ENCODE results near the gene ZNF697.

Gene ZNF697

DNA sequence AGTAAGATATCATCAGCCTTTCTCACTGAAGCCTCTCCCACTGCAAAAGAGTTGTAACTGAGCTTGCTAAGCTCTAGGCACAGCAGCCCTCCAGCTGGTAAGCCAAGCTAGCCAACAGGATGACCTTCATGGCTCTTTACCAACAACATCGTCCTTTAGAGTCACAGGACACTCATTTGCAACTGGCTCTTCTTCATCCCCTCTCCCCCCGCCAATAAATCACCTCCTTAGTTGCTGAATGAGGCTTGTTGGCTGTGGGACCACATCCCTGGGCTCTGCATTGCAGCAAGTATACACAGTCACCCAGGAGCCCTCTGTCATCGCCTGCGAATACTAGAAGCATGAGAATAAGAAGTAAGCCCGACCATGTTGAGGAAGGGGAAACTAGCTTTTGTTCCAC, 16.0 kb upstream of the ZNF697 start:
- TF ChIP-seq, protein P1, sequence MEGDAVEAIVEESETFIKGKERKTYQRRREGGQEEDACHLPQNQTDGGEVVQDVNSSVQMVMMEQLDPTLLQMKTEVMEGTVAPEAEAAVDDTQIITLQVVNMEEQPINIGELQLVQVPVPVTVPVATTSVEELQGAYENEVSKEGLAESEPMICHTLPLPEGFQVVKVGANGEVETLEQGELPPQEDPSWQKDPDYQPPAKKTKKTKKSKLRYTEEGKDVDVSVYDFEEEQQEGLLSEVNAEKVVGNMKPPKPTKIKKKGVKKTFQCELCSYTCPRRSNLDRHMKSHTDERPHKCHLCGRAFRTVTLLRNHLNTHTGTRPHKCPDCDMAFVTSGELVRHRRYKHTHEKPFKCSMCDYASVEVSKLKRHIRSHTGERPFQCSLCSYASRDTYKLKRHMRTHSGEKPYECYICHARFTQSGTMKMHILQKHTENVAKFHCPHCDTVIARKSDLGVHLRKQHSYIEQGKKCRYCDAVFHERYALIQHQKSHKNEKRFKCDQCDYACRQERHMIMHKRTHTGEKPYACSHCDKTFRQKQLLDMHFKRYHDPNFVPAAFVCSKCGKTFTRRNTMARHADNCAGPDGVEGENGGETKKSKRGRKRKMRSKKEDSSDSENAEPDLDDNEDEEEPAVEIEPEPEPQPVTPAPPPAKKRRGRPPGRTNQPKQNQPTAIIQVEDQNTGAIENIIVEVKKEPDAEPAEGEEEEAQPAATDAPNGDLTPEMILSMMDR (IDR thresholded peaks at IDR 0.05; ENCODE audit: low read depth, low read length), result no peak
- H3K4me3 ChIP-seq (ENCODE audit: low read depth, low read length), result no peak overlapping the region

DNA sequence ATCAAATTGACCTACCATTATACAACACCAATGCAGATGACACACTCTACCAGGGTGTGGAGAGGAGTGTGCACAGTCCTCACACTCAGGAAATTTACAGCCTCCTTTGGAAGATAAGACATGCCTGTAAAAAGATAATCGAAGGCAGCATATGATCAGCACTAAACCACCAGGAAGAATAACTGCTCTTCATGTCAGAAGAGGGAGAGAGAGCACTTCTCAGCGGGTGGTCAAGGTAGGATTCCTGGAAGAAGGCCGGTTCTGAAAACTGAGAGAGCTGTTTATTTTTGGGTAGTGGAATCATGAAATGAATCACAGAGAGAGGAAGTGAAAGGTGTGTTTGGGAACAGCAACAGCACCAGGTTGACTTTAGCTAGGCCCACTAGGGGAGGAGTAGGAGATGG, 14.0 kb upstream of the ZNF697 start:
- TF ChIP-seq, protein P1 (IDR thresholded peaks at IDR 0.05; ENCODE audit: low read depth, low read length), result no peak
- H3K4me3 ChIP-seq (ENCODE audit: low read depth, low read length), result no peak overlapping the region

DNA sequence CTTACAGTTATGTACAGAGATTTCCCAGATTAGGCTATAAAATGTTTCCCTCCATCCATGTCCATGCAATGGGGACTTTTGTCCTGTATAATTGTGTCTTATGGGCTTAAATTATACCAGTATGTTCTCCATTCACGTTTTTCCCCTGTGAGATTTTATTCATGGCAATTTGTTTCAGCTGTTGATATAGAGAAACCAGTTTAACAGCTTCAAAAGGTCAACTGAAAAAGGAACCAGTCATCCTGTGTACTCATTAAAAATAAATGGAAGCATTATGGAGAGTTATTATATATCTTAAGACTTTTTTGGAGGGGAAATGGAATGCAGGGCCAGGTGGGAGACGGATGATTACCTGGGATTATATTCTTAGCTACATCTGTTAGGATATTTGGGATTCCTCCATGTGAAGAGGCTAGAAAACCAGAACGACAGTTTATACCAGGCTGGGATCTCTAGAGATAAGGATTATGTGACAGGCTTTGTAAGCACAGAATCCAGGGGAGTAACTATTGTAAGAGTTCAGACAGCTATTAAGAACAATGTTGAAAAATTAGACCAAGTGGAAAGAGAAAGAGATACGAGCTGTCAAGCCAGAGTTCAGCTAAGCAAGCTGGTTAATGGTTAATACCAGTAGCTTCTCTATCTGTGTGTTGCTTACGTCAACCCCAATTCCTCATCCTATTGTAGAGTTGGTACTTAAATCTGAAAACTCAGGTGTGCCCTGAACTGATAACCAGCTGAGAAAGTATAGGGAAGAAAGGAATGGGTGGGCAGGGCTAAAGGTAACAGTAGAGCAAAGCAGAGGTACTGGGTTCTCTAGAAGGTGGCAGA, 12.4 kb upstream of the ZNF697 start:
- TF ChIP-seq, protein P1 (IDR thresholded peaks at IDR 0.05; ENCODE audit: low read depth, low read length), result no peak
- no peak overlapping the region for H3K4me3 ChIP-seq (ENCODE audit: low read depth, low read length)

DNA sequence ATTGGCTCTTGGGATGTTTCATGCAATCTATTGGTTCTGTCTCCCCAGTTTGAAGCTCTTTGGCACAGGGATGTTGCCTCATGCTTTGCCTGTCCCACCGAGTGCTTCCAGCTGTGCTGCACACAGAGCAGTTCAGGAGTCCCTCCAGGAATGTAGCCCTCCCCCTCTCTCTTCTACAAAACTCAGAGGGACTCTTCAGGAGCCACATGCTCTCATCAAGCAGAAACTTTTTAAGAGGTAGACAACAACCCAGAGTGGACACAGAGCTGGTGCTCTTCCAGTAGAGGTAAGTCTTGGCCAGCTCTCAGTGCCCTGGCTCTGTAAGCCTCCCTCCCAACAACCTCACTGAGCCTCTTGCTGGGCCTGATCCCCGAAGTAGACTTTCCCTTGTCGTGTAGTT, 11.6 kb upstream of the ZNF697 start:
- TF ChIP-seq, protein P1 (IDR thresholded peaks at IDR 0.05; ENCODE audit: low read depth, low read length), result no peak
- H3K4me3 ChIP-seq (ENCODE audit: low read depth, low read length), result no peak overlapping the region

DNA sequence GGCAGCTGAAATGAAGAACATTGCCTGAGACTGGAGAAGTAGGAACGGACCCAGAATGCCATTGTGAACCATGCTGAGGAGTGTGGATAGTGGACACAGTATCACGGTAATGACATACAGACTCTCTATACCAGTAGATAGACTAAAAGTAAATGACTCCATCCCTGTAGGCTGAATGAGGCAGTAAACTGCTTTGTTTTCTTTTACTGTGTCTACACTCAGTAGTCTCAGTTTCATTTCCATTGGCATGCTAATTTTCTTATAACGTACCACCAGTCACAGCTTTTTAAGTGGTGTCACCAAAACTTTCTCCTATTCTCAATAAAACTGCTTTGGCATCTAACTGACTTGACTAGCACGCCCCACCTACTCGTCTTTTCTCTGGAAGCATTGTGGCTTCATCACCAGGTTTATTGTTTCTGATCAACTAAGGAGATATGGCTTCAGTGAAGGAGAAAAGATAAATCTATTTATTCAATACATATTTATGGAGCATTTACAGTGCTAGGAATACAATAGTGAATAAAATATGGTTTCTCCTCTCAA, 8.4 kb upstream of the ZNF697 start:
- TF ChIP-seq, protein P1 (IDR thresholded peaks at IDR 0.05; ENCODE audit: low read depth, low read length), result no peak
- no peak overlapping the region for H3K4me3 ChIP-seq (ENCODE audit: low read depth, low read length)

DNA sequence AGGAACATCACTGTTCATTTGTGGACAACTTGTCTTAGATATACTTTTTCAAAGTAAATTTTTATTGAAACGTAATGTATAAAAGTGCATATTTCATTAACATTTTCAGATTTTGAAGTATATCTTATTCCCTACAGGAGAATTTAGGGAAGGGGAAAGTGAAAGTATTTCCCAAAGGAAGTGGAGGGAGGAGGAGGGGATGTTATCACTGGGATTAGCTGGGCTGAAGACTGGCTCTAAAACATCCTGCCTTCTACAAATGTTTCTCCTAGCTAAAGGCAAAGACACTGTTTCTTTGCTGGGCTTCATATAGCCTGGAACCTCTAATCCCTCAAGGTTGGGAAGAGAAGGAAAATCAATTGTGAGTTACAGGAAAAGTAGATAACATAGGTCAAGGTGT, 7.1 kb upstream of the ZNF697 start:
- TF ChIP-seq, protein P1 (IDR thresholded peaks at IDR 0.05; ENCODE audit: low read depth, low read length), result no peak

DNA sequence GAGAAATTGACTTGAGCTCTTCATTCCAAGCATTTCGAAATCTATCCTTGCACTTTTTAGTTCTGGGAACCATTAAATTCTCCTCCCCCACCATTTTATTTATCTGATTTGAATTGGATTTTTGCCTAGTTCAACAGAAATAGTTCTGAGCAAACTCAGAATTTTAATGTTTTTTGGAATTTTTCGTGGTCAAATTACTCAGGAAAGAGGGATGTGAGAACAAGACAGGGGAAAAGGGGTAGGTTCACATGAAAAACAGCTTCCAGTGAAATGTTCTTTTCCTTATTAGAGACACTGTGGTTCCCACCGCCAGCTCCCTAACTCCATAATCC, 5.7 kb upstream of the ZNF697 start:
- TF ChIP-seq, protein P1 (IDR thresholded peaks at IDR 0.05; ENCODE audit: low read depth, low read length), result no peak
- no peak overlapping the region for H3K4me3 ChIP-seq (ENCODE audit: low read depth, low read length)

More for the DNA sequence above, 7.1 kb upstream of the ZNF697 start:
- no peak overlapping the region for H3K4me3 ChIP-seq (ENCODE audit: low read depth, low read length)
